GM12892 (cell line): Measurements from ENCODE around the gene ACTA2. TPM values are rescaled to one million over a fixed set of nuclear protein-coding genes. Genes with fewer than 3 reads are reported as not detected.
A peak's percentile ranks its signal among the peaks of the same experiment; 100 is the strongest.

ENCODE experiments used
- DNase-seq: peaks from one replicate; pipeline ENCODE4 v3.0.0; 2011; ENCODE audit not compliant: insufficient read length
- FAIRE-seq: peaks from 2 replicates; lab custom pipeline; 2011; peaks lifted over from hg19 to GRCh38; lab: Jason Lieb, UNC
- POLR2A ChIP-seq: IDR thresholded peaks from 2 replicates; pipeline ENCODE4 v1.6.1; 2011; ENCODE audit warnings: low read depth, low read length, control low read depth
- POLR2AphosphoS5 ChIP-seq: IDR thresholded peaks from 2 replicates; pipeline ENCODE4 v1.6.1; 2011; ENCODE audit warnings: low read depth, low read length, control low read depth
- TAF1 ChIP-seq: IDR thresholded peaks from 2 replicates; pipeline ENCODE4 v1.6.1; 2011; ENCODE audit warnings: low read depth, mild to moderate bottlenecking, control low read depth, low read length, borderline replicate concordance
- polyA plus RNA-seq: library from polyadenylated mRNA; unstranded; fragments of >200 nt; gene quantifications from one replicate; pipeline ENCODE4 v1.2.1, GENCODE V29; 2012; ENCODE audit warnings: missing spikeins, inconsistent platforms; ENCODE audit not compliant: missing spikeins

Gene ACTA2
- 36.7 TPM for polyA plus RNA-seq

DNA sequence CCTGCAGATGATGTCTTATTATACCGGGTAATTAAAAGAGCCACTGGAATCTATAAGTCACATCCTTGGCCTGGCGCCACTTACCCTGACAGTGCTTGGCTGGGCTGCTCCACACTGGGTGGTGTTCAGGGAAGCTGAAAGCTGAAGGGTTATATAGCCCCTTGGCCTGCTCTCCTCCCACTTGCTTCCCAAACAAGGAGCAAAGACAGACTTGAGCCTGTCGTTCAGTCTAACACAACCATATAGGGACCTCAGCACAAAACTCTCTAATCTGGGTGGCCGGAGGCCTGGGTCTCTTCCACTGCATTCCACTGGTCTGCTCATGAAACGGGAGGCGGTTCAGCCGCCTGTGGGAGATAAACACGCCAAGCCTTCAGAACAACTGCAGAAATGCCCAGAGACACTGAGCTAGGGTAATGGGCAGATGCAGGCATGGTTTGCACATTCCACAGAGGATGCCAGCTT is at the start of gene ACTA2:
ACTA2 (minus strand) TSS at position 127 of the 465 bp plus-strand sequence. CDS start 3,843 bp downstream, outside the sequence.
- FAIRE-seq (no peak), DNase-seq (no peak)

GRCh38 chr10:89001729-89002072 is 49.1 kb upstream of the ACTA2 start:
- no peak for DNase-seq
- no peak for FAIRE-seq
- TF ChIP-seq POLR2A (no peak), POLR2AphosphoS5 (no peak), TAF1 (no peak)

More for the DNA sequence above, at the start of gene ACTA2:
- TF ChIP-seq TAF1 (no peak), POLR2A (no peak), POLR2AphosphoS5 (no peak)

DNA sequence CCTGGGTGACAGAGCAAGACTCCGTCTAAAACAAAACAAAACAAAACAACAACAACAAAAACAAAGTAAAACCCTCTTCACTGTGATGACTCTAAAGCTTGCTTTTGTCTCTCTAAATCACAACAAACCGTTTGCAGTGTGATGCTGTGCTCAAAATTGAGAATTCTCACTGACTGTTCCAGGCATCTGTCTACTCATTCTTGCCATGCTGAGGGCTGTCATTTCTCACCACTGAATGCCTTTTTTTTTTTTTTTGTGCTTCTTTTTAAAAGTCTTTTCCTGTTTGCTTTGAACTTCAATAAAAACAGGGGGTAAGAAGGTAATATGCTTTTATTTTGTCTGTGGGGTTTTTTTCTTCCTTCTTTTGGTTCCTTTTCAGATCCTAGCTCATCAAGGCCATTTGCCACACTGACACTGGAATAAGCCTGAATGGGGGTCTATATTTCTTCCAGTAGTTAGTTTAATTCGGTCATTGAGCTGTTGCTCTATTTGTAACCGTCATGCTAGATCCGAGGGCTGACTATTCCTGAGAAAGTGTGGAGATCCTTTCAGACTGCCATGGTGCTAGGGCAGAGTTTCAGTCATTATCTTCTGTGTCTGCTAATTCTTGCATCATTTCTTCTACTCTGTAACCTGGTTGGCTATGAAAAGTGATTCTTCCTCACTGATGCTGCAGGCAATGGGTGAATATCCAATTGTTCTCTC is 48.6 kb upstream of the ACTA2 start:
- no peak for DNase-seq
- peak; percentile 46 for FAIRE-seq
- TF ChIP-seq POLR2A, result no peak
- no peak for TF ChIP-seq TAF1
- TF ChIP-seq POLR2AphosphoS5, result no peak

DNA sequence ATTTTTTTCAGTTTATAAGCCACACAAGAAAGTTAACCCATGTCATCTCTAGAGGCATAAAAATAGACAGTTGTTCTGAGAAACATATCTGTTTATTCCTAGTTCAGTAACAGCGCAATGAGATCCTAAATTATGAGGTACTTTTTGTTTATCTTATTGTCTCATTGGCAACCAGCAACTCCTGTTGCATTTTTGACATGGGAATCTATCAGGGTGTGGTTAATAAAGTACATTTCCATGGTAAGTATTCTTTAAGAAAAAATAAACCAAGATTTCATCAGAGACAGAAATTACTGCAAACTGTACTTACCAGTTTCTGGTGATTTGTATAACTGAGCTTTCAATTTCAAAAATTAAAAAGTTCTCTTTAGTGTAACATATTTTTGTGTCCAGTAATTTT is 47.1 kb upstream of the ACTA2 start:
- FAIRE-seq (peak; percentile 70), DNase-seq (no peak)
- TF ChIP-seq TAF1 (no peak), POLR2A (no peak), POLR2AphosphoS5 (no peak)

GRCh38 chr10:88996927-88997326 is 44.4 kb upstream of the ACTA2 start:
- DNase-seq, result no peak
- TF ChIP-seq POLR2A (no peak), POLR2AphosphoS5 (no peak), TAF1 (no peak)
- FAIRE-seq, result peak; percentile 77

GRCh38 chr10:88995156-88995876 is 42.7 kb upstream of the ACTA2 start:
- peak; percentile 14 for FAIRE-seq
- TF ChIP-seq POLR2A (no peak; the same call in 1 of the 2 replicates), POLR2AphosphoS5 (no peak), TAF1 (no peak)
- no peak for DNase-seq

GRCh38 chr10:88994019-88994418 is 41.4 kb upstream of the ACTA2 start:
- FAIRE-seq, result peak; percentile 70
- no peak for DNase-seq
- TF ChIP-seq TAF1 (peak; percentile 35; the same call in 1 of the 2 replicates), POLR2A (peak; percentile 83), POLR2AphosphoS5 (peak; percentile 78)

- no peak for TF ChIP-seq POLR2A
- no peak for TF ChIP-seq TAF1
- TF ChIP-seq POLR2AphosphoS5, result no peak
- FAIRE-seq (peak; percentile 91), DNase-seq (no peak)
Observed at GRCh38 chr10:88992921-88993524, 40.5 kb upstream of the ACTA2 start.

DNA sequence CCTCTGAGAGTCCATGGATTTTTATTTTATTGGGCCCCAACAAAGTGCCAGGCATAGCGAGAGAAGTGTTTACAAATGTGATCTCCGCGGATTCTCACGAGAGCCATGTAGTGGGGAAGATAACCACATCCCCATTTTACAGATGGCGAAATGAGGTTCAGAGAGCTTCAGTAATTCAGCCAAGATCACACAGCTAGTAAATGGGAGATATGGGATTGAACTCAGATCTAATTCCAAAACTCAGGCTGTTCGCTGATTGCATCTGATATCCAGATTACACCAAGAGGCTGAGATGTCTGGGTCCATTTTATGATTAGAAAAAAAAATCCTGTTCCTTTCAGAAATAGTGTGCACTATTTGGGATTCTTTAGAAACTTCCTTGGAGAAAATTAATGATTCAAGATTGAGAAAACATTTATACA is 39.3 kb upstream of the ACTA2 start:
- peak; percentile 90 for FAIRE-seq
- TF ChIP-seq POLR2AphosphoS5 (0 out of 2 replicates have a peak, but pooled peaks have one; percentile 50), TAF1 (no peak)
- no peak for DNase-seq

DNA sequence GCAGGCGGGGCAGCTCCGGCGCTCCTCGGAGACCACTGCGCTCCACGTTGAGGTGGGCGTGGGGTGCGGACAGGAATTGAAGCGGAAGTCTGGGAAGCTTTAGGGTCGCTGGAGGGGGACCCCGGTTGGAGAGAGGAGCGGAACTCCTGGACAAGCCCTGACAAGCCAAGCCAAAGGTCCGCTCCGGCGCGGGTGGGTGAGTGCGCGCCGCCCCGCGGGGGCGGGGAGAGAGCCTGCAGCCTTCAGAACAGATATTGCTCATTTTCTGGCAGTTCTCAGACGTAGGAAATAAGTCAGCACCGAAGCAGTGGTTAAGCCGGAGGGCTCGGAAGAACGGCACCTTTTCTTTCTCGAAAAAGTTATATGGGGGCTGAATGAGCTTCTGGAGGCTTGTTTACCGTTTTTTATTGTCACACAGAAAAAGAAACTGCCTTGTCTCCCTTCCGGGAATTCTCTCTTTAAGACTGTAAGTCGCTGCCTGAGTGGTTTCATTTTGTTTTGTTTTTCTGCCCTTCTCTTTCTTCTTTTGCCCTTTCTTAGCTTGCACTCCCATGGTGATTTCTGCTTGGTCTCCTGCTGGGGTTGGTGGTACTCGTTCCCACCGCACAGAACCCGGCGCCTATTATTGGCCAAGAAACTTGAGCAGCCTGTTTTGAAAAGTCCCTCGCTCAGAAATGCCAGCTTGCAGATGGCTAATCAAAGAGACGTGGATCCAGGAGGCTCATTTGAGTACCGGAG is 38.8 kb upstream of the ACTA2 start:
- DNase-seq (peak; percentile 50), FAIRE-seq (no peak)
- TF ChIP-seq POLR2AphosphoS5 (no peak; the same call in 1 of the 2 replicates), TAF1 (peak; percentile 79)

DNA sequence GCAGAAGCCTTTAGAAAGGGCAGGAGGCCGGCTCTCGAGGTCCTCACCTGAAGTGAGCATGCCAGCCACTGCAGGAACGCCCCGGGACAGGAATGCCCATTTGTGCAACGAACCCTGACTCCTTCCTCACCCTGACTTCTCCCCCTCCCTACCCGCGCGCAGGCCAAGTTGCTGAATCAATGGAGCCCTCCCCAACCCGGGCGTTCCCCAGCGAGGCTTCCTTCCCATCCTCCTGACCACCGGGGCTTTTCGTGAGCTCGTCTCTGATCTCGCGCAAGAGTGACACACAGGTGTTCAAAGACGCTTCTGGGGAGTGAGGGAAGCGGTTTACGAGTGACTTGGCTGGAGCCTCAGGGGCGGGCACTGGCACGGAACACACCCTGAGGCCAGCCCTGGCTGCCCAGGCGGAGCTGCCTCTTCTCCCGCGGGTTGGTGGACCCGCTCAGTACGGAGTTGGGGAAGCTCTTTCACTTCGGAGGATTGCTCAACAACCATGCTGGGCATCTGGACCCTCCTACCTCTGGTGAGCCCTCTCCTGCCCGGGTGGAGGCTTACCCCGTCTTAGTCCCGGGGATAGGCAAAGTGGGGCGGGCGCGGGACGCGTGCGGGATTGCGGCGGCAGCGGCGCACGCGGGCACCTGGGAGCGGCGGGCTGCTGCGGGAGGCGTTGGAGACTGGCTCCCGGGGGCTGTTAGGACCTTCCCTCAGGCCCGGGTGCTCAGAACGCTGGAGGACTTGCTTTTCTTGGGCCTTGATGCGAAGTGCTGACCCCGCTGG is 38.0 kb upstream of the ACTA2 start, which contains the start of gene FAS:
FAS (plus strand) TSS at position 415 of the 777 bp plus-strand sequence; CDS start at position 494, 79 bp downstream.
- FAIRE-seq (peak; percentile 93), DNase-seq (peak; percentile 48)
- TF ChIP-seq POLR2A (peak; percentile 92), TAF1 (no peak), POLR2AphosphoS5 (peak; percentile 91)
